Upper lobe of left lung (tissue), 6 donors: ENCODE results near the gene RPS15A. TPM values are rescaled to one million over a fixed set of nuclear protein-coding genes. Genes with fewer than 3 reads are reported as not detected.

Experiments used
- ATAC-seq, 2 donors: fragments of 200-7000 bp; cut with Tn5 transposase; one replicate each; pipeline ENCODE4 v1.9.1; 2022; ENCODE audit warnings: mild to moderate bottlenecking in 2 of 2, moderate library complexity in 2 of 2; ENCODE audit not compliant: low FRiP score in 2 of 2
- DNase-seq, 2 donors: peaks; one replicate each; pipeline ENCODE4 v3.0.0-alpha.2; 2019 to 2020
- H3K27ac ChIP-seq, 4 donors: fragments of 200-600 bp; sonication (generic); one replicate each; pipeline ENCODE4 v1.5.1; 2016 to 2019
- H3K27me3 ChIP-seq, 4 donors: fragments of 200-600 bp; sonication (generic); one replicate each; pipeline ENCODE4 v1.5.1; 2017 to 2019
- H3K36me3 ChIP-seq, 4 donors: fragments of 200-600 bp; sonication (generic); one replicate each; pipeline ENCODE4 v1.5.1; 2016 to 2019
- H3K4me1 ChIP-seq, 4 donors: fragments of 200-600 bp; sonication (generic); one replicate each; pipeline ENCODE4 v1.5.1; 2018 to 2019
- H3K4me3 ChIP-seq, 4 donors: fragments of 200-600 bp; sonication (generic); one replicate each; pipeline ENCODE4 v1.5.1; 2017 to 2019; ENCODE audit warnings: mild to moderate bottlenecking in 2 of 4, moderate library complexity in 1 of 4
- H3K9me3 ChIP-seq, 4 donors: fragments of 200-600 bp; sonication (generic); one replicate each; pipeline ENCODE4 v1.5.1; 2018 to 2019
- CTCF ChIP-seq, 6 experiments: fragments of 450-650 bp in 4 of 6; fragments of 200-600 bp in 2 of 6; sonication (generic) in 2 of 6; IDR thresholded peaks; one replicate each; pipeline ENCODE4 v1.5.1; 2016 to 2019; ENCODE audit warnings: antibody characterized with exemption in 6 of 6
- EP300 ChIP-seq, 4 donors: sonication (generic); formaldehyde crosslinking; IDR thresholded peaks; one replicate each; pipeline ENCODE4 v1.5.1; 2017; ENCODE audit warnings: antibody characterized with exemption in 4 of 4, control low read depth in 2 of 4
- POLR2A ChIP-seq, 4 donors: fragments of 450-650 bp; IDR thresholded peaks; one replicate each; pipeline ENCODE4 v1.5.1; 2016 to 2017; ENCODE audit warnings: antibody characterized with exemption in 4 of 4, mild to moderate bottlenecking in 2 of 4
- POLR2AphosphoS5 ChIP-seq, 2 donors: sonication (generic); formaldehyde crosslinking; IDR thresholded peaks; one replicate each; pipeline ENCODE4 v1.5.1; 2017; ENCODE audit warnings: antibody characterized with exemption in 2 of 2
- WGBS, 2 donors: methylation state at CpG; one replicate each; pipeline ENCODE4 v1.1.5; 2017 to 2018; 5-methylcytosine and 5-hydroxymethylcytosine counted together
- total RNA-seq, 6 donors: library from RNA; depleted of rRNA in 4 of 6; stranded (reverse); fragments of >200 nt in 4 of 6; gene quantifications; one replicate each; pipeline versions ENCODE4 v1.1.0 to v1.2.1, GENCODE V29; 2016 to 2021
- donor health status: DM: no; HTN: no; CAD: no; lungs with moderate emphysema.
- donor health status: DM: no; HTN: yes; CAD: no; lungs with severe emphysema.

RPS15A gene
- total RNA-seq, 6 donors from 2014 or later, result 195 to 1,334 (median 859) TPM

- H3K27me3 ChIP-seq, result no peaks in the 10 kb centered on the region
- H3K9me3 ChIP-seq, result no peaks in the 10 kb centered on the region
- TF ChIP-seq EP300 (IDR thresholded peaks at IDR 0.05) (no peak), POLR2AphosphoS5 (IDR thresholded peaks at IDR 0.05) (no peak), POLR2A (IDR thresholded peaks at IDR 0.05) (no peak), CTCF (IDR thresholded peaks at IDR 0.05) (no peak)
- H3K4me1 ChIP-seq, result peaks cover 40 to 51% (median 45%) of the 10 kb centered on the region in 4 donors
- H3K36me3 ChIP-seq, result peaks cover 33 to 65% (median 48%) of the 10 kb centered on the region in 4 donors
- 0% methylated on average over 5 of the region's 5 CpGs for WGBS, 2 donors
- H3K4me3 ChIP-seq, result peak overlapping the region; percentile 63 to 98 (median 73)
- DNase-seq, result no peak
- peak overlapping the region; percentile 83 to 94 (median 85) for H3K27ac ChIP-seq
- no peak for ATAC-seq
Measured at GRCh38 chr16:18789515-18789849, 652 bp downstream of the RPS15A start.

- no peaks in the 10 kb centered on the region for H3K9me3 ChIP-seq
- no peaks in the 10 kb centered on the region for H3K27me3 ChIP-seq
- no peak for ATAC-seq
- 11 to 15% methylated on average over 20 of the region's 20 CpGs for WGBS, 2 donors
- peak overlapping the region; percentile 83 to 94 (median 85) for H3K27ac ChIP-seq
- DNase-seq, result no peak
- peaks cover 29 to 65% (median 48%) of the 10 kb centered on the region in 4 donors for H3K36me3 ChIP-seq
- TF ChIP-seq EP300 (IDR thresholded peaks at IDR 0.05) (no peak), POLR2AphosphoS5 (IDR thresholded peaks at IDR 0.05) (no peak), POLR2A (IDR thresholded peaks at IDR 0.05) (no peak), CTCF (IDR thresholded peaks at IDR 0.05) (no peak)
- H3K4me1 ChIP-seq, result peaks cover 40 to 56% (median 45%) of the 10 kb centered on the region in 4 donors
- peak overlapping the region; percentile 63 to 98 (median 73) for H3K4me3 ChIP-seq
Measured at GRCh38 chr16:18788828-18789514, 1.2 kb downstream of the RPS15A start.

GRCh38 chr16:18784917-18785623 is 5.1 kb downstream of the RPS15A start:
- Histone ChIP-seq H3K27ac (no peak overlapping the region), H3K36me3 (peaks cover 18 to 61% (median 54%) of the 10 kb centered on the region in 4 donors), H3K27me3 (no peaks in the 10 kb centered on the region), H3K4me3 (no peak overlapping the region), H3K9me3 (no peaks in the 10 kb centered on the region), H3K4me1 (peaks cover 40 to 54% (median 43%) of the 10 kb centered on the region in 4 donors)
- no peak for ATAC-seq
- 69 to 74% methylated on average over 8 of the region's 8 CpGs for WGBS, 2 donors
- DNase-seq, result no peak
- TF ChIP-seq POLR2A (IDR thresholded peaks at IDR 0.05) (no peak), EP300 (IDR thresholded peaks at IDR 0.05) (no peak), CTCF (IDR thresholded peaks at IDR 0.05) (no peak)

- Histone ChIP-seq H3K4me3 (no peak overlapping the region), H3K4me1 (peaks cover 37 to 48% (median 37%) of the 10 kb centered on the region in 4 donors), H3K27ac (no peak overlapping the region), H3K27me3 (no peaks in the 10 kb centered on the region), H3K36me3 (peaks cover 17 to 61% (median 54%) of the 10 kb centered on the region in 4 donors), H3K9me3 (no peaks in the 10 kb centered on the region)
- ATAC-seq (no peak), DNase-seq (no peak)
- TF ChIP-seq POLR2A (IDR thresholded peaks at IDR 0.05) (no peak), CTCF (IDR thresholded peaks at IDR 0.05) (no peak)
- WGBS, 2 donors, result 81 to 87% methylated on average over 17 of the region's 17 CpGs
Measured at GRCh38 chr16:18783430-18784341, 6.4 kb downstream of the RPS15A start.
